D721Med (cell line): ENCODE data around the gene POMT2.

ENCODE experiments used
- DNase-seq: peaks from one replicate; pipeline ENCODE4 v3.0.0; 2011; ENCODE audit warnings: low spot score; ENCODE audit not compliant: insufficient read length
- FAIRE-seq: peaks from 2 replicates; lab custom pipeline; 2011; peaks lifted over from hg19 to GRCh38; lab: Jason Lieb, UNC
- CTCF ChIP-seq: IDR thresholded peaks from 2 replicates; pipeline ENCODE4 v1.5.1; 2012; ENCODE audit warnings: mild to moderate bottlenecking, control low read depth; ENCODE audit not compliant: insufficient read depth; ENCODE audit errors: missing control alignments

POMT2 gene

DNA sequence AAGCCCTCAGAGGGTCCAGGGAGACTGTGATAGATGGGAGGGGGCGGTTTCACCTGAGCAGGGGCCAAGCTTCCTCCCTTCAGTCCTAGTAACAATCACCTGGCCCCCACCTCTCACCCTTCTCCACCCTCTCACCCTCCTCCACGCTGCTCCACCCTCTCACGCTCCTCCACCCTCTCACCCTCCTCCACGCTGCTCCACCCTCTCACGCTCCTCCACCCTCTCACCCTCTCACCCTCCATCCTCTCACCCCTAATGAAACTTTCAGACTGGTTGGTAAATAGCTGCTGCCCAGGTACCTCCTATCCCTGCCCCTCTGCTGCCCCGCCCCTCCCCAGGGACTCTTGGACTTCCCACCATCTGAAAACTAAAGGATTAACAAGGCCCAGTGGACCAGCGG, 83.9 kb downstream of the POMT2 start:
- DNase-seq: no peak
- FAIRE-seq: no peak
- TF ChIP-seq CTCF: no peak

DNA sequence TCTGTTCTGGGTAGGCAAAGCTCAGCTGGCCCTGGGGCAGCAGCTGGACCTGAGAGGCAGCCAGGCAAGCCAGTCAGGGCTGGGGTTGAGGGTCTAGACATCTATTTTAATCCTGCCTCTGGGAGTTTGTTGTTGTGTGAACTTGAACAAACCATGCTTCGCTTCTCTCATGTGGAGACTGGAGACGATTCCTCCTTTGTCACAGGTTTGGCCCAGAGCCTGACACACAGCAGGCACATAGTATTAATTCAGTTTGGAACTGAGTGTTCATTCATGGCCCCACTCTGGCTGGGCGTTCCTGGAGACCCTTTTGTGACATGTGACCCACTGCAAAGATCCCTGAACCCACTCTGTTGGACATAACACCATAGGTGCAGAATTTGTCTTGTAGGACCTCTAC, 89.0 kb downstream of the POMT2 start:
- TF ChIP-seq CTCF: no peak
- FAIRE-seq (no peak), DNase-seq (no peak)

DNA sequence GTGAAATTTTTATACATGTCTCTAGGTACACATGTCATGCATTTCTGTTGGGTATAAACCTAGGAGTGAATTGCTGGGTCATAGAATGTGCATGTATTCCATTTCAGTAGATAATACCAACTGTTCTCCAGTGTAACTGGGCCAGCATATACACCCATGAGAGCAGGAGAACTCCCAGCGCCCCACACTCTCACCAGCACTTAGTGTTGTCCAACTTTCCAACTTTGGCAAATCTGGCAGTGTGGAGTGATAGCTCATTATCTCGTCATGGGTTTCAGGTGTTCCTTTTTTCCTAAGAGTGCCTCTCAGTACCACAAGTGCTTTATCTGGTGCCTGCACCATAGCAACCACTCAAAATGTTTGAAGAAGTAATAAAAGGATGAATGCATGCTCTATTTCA, 89.8 kb downstream of the POMT2 start:
- no peak for TF ChIP-seq CTCF

GRCh38 chr14:77228056-77228455, 92.6 kb downstream of the POMT2 start:
- no peak for DNase-seq
- no peak for TF ChIP-seq CTCF
- no peak for FAIRE-seq

More for the DNA sequence above, 89.8 kb downstream of the POMT2 start:
- no peak for FAIRE-seq
- no peak for DNase-seq

GRCh38 chr14:77225892-77226557, 94.7 kb downstream of the POMT2 start:
- FAIRE-seq: no peak
- no peak for TF ChIP-seq CTCF
- DNase-seq: no peak

GRCh38 chr14:77225254-77225653, 95.4 kb downstream of the POMT2 start:
- no peak for TF ChIP-seq CTCF
- DNase-seq (no peak), FAIRE-seq (no peak)
